Calu3 (cell line): ENCODE data around the gene XYLT2. TPM values are rescaled to one million over a fixed set of nuclear protein-coding genes. Genes with fewer than 3 reads are reported as not detected.

Experiments
- BruUV-seq: library from RNA; stranded (reverse); fragments of 400-500 nt; replicated peaks from 2 replicates; lab custom pipeline; 2021; lab: Mats Ljungman, UMichigan
- CTCF ChIA-PET: fragments of 300-600 bp; sonication (Branson Sonifier 250); formaldehyde crosslinking; loops from one replicate; lab custom pipeline; 2022; ENCODE audit warnings: antibody characterized with exemption; lab: Charles Lee
- DNase-seq: peaks from one replicate; pipeline ENCODE4 v3.0.0; 2022
- H3K27ac Mint-ChIP-seq: one replicate; pipeline ENCODE4 v1.8.0; 2022; ENCODE audit warnings: mixed read lengths; ENCODE audit not compliant: unreplicated experiment
- H3K27me3 Mint-ChIP-seq: one replicate; pipeline ENCODE4 v1.8.0; 2022; ENCODE audit warnings: mixed read lengths; ENCODE audit not compliant: unreplicated experiment
- H3K36me3 Mint-ChIP-seq: one replicate; pipeline ENCODE4 v1.8.0; 2022; ENCODE audit warnings: mild to moderate bottlenecking, moderate library complexity, mixed read lengths; ENCODE audit not compliant: insufficient read depth, unreplicated experiment
- H3K4me1 Mint-ChIP-seq: one replicate; pipeline ENCODE4 v1.8.0; 2022; ENCODE audit warnings: mild to moderate bottlenecking, low read depth, mixed read lengths; ENCODE audit not compliant: unreplicated experiment
- H3K4me3 Mint-ChIP-seq: one replicate; pipeline ENCODE4 v1.8.0; 2022; ENCODE audit warnings: mild to moderate bottlenecking, low read depth, moderate library complexity, mixed read lengths; ENCODE audit not compliant: unreplicated experiment
- H3K9me3 Mint-ChIP-seq: one replicate; pipeline ENCODE4 v1.8.0; 2022; ENCODE audit warnings: low read depth, mixed read lengths; ENCODE audit not compliant: unreplicated experiment
- CTCF ChIP-seq: fragments of 200-600 bp; IDR thresholded peaks from one replicate; pipeline ENCODE4 v1.8.0; 2022; ENCODE audit warnings: antibody characterized with exemption; ENCODE audit not compliant: unreplicated experiment
- intact Hi-C: fragments of 100-400 bp; cut with micrococcal nuclease; formaldehyde crosslinking; loops from one replicate; pipeline ENCODE4 v1.10.0; 2022; ENCODE audit not compliant: unreplicated experiment
- total RNA-seq: library from RNA; stranded (reverse); gene quantifications from 2 replicates; pipeline ENCODE4 v1.2.3, GENCODE V29; 2022

Gene XYLT2
- total RNA-seq, 1 experiment from 2014 or later: 44.3 TPM

DNA sequence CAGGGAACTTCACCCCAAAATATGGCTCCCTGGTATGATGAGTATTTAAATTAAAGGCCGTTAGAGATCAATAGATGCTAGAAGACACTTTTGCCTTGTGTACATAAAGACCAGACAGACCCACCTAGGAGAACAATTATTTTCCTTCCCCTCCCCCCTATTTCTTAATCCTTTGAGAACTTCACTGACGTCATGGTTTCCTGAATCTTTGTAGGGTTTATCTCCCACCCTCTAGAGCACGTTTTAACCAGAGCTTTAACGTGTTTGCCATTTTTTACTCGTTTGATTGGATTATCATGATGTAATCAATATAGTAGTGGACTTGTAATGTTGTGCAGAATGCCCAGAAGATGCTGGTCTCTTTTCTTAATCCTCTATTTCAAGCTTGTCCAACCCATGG is 22.9 kb upstream of the XYLT2 start:
- intact Hi-C loops: no loop called here
- BruUV-seq: no TSS peak
- CTCF ChIA-PET: interaction anchor here (0.8 kb wide), 1 partner anchor 178 kb away, joined by 3 read pairs; no protein-coding TSS in a partner anchor
- H3K4me3 Mint-ChIP-seq: no peak overlapping the region
- H3K4me1 Mint-ChIP-seq: no peaks in the 10 kb centered on the region
- H3K27me3 Mint-ChIP-seq: peaks cover 24% of the 10 kb centered on the region
- DNase-seq: no peak
- TF ChIP-seq CTCF: no peak
- no peaks in the 10 kb centered on the region for H3K36me3 Mint-ChIP-seq
- H3K27ac Mint-ChIP-seq: no peak overlapping the region
- no peaks in the 10 kb centered on the region for H3K9me3 Mint-ChIP-seq

DNA sequence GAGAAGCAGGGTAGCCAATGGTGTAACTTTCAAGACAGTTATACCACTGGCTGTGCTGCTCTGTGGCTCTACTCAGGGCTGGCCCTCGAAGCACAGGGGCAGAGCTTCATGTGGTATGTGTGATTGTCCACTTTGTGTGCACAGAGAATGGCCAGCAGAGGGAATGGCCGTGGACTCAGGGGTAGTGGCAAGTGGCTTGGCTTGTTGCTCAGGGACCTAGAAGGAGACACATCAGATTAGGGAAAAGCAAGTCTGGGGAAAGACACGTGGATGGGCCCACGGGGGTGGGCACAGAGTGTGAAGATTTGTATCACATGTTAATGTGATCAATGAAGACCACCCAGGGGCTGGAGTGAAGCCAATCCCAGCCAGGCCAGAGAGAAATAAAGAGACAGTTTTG is 20.0 kb upstream of the XYLT2 start:
- intact Hi-C loops: no loop called here
- H3K9me3 Mint-ChIP-seq: no peaks in the 10 kb centered on the region
- peaks cover 51% of the 10 kb centered on the region for H3K27me3 Mint-ChIP-seq
- CTCF ChIA-PET: no interaction called here
- no peaks in the 10 kb centered on the region for H3K36me3 Mint-ChIP-seq
- no peak for TF ChIP-seq CTCF
- H3K4me3 Mint-ChIP-seq: no peak overlapping the region
- no peak overlapping the region for H3K27ac Mint-ChIP-seq
- H3K4me1 Mint-ChIP-seq: no peaks in the 10 kb centered on the region
- no peak for DNase-seq
- BruUV-seq: no TSS peak

GRCh38 chr17:50326831-50327364 is 19.0 kb upstream of the XYLT2 start:
- Mint-ChIP-seq H3K9me3 (no peaks in the 10 kb centered on the region), H3K27me3 (peaks cover 61% of the 10 kb centered on the region), H3K27ac (no peak overlapping the region), H3K36me3 (no peaks in the 10 kb centered on the region), H3K4me3 (no peak overlapping the region), H3K4me1 (no peaks in the 10 kb centered on the region)
- CTCF ChIA-PET: interaction anchor here (0.7 kb wide), 1 partner anchor 177 kb away, joined by 5 read pairs; no protein-coding TSS in a partner anchor
- TF ChIP-seq CTCF: no peak
- BruUV-seq: no TSS peak
- DNase-seq: no peak
- intact Hi-C loops: no loop called here

- Mint-ChIP-seq H3K27me3 (peaks cover 78% of the 10 kb centered on the region), H3K9me3 (no peaks in the 10 kb centered on the region), H3K36me3 (no peaks in the 10 kb centered on the region), H3K27ac (no peak overlapping the region), H3K4me3 (no peak overlapping the region), H3K4me1 (no peaks in the 10 kb centered on the region)
- CTCF ChIA-PET: interaction anchor here (0.5 to 0.9 kb wide), 2 partner anchors 17 to 30 kb away, joined by 3 read pairs; partner anchors contain the start of gene XYLT2
- intact Hi-C loops: no loop called here
- no peak for TF ChIP-seq CTCF
- no TSS peak for BruUV-seq
- no peak for DNase-seq
Observed at GRCh38 chr17:50328363-50329325, 17.3 kb upstream of the XYLT2 start.
